ENCODE data around the gene GINS3. TPM values are rescaled to one million over a fixed set of nuclear protein-coding genes. Genes with fewer than 3 reads are reported as not detected.

Gene GINS3
- polyA plus RNA-seq (2011; rRNA removed) = 4.6 and 5.5 TPM in 2 replicates
- polyA minus RNA-seq (2011; rRNA and poly(A)+ RNA removed) = 2.8 and 4.6 TPM in 2 replicates

DNA sequence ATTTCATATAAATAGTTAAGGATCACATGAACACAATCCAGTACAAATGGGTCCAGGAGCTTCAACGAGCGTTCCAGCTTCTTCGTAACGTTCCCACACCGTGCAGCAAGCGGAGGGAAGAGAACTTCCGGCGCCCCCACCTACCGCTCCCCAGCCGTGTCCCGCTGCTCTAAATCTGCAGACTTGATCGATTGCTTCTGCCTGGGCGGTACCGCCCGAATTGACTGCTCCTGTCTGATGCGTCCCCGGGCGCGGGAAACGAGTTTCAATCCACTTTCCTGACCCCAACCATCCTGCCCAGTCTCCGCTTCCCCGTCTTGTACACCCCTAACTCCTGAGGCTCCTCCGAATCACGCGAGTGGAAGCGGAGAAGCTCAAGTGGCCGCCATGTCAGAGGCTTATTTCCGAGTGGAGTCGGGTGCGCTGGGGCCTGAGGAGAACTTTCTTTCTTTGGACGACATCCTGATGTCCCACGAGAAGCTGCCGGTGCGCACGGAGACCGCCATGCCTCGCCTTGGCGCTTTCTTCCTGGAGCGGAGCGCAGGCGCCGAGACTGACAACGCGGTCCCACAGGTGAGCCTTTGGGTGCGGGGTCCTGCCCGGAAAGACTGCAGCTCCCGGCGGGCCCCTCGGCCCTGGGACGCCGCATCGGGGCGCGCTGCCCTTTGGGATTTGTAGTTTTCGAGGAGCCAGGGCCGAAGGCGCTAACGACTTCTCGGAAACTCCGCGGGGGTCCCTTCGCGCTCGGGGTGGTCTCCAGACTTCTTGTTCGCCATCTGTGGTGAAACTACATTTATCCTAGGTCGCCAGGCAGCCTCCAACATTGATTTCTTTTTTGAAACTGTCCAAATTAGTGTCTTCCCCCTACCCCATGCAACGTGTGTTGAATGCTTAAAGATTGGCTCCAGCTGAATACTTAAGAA, at the start of gene GINS3:
TSS of gene GINS3 (plus strand) at position 257 of the 923 bp plus-strand sequence. CDS start at position 388, 131 bp downstream.
- ChIA-PET CTCF (interaction anchor here (0.7 to 2.0 kb wide), 3 partner anchors 10 to 95 kb away, joined by 3 to 6 read pairs (median 3); no protein-coding TSS in a partner anchor), POLR2A (no interaction called here)
- Histone ChIP-seq H3K4me3 (ENCODE audit: low read depth, low read length) (peak within 1 kb of the TSS; percentile 67), H3K27me3 (ENCODE audit: control insufficient read depth, insufficient read depth, low read length) (no peaks in the 10 kb centered on the region; the same call in 1 of the 2 replicates), H3K36me3 (ENCODE audit: control insufficient read depth, insufficient read depth, low read length) (no peaks in the 10 kb centered on the region)
- DNase-seq (ENCODE audit: low read depth) = no peak
- TF ChIP-seq, protein P1, sequence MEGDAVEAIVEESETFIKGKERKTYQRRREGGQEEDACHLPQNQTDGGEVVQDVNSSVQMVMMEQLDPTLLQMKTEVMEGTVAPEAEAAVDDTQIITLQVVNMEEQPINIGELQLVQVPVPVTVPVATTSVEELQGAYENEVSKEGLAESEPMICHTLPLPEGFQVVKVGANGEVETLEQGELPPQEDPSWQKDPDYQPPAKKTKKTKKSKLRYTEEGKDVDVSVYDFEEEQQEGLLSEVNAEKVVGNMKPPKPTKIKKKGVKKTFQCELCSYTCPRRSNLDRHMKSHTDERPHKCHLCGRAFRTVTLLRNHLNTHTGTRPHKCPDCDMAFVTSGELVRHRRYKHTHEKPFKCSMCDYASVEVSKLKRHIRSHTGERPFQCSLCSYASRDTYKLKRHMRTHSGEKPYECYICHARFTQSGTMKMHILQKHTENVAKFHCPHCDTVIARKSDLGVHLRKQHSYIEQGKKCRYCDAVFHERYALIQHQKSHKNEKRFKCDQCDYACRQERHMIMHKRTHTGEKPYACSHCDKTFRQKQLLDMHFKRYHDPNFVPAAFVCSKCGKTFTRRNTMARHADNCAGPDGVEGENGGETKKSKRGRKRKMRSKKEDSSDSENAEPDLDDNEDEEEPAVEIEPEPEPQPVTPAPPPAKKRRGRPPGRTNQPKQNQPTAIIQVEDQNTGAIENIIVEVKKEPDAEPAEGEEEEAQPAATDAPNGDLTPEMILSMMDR (IDR thresholded peaks at IDR 0.05; ENCODE audit: insufficient read depth, low read depth, low read length) = no peak

- DNase-seq (ENCODE audit: low read depth) = no peak
- TF ChIP-seq, protein P1 (IDR thresholded peaks at IDR 0.05; ENCODE audit: insufficient read depth, low read depth, low read length) = no peak
- POLR2A ChIA-PET = no interaction called here
- Histone ChIP-seq H3K27me3 (ENCODE audit: control insufficient read depth, insufficient read depth, low read length) (0 out of 2 replicates have a peak, but pooled peaks cover 3% of the 10 kb centered on the region), H3K36me3 (ENCODE audit: control insufficient read depth, insufficient read depth, low read length) (no peaks in the 10 kb centered on the region), H3K4me3 (ENCODE audit: low read depth, low read length) (no peak overlapping the region)
- CTCF ChIA-PET = interaction anchor here (0.5 to 1.8 kb wide), 3 partner anchors 9 to 144 kb away, joined by 3 to 7 read pairs (median 4); no protein-coding TSS in a partner anchor
Observed at GRCh38 chr16:58343562-58343961, 48.7 kb upstream of the GINS3 start.

GRCh38 chr16:58345574-58346354, 46.5 kb upstream of the GINS3 start:
- Histone ChIP-seq H3K36me3 (ENCODE audit: control insufficient read depth, insufficient read depth, low read length) (no peaks in the 10 kb centered on the region), H3K27me3 (ENCODE audit: control insufficient read depth, insufficient read depth, low read length) (peaks cover 7% of the 10 kb centered on the region), H3K4me3 (ENCODE audit: low read depth, low read length) (no peak overlapping the region)
- TF ChIP-seq, protein P1 (IDR thresholded peaks at IDR 0.05; ENCODE audit: insufficient read depth, low read depth, low read length) = 0 out of 2 replicates have a peak, but pooled peaks have one; percentile 21
- POLR2A ChIA-PET = no interaction called here
- CTCF ChIA-PET = interaction anchor here (1.1 to 1.5 kb wide), 3 partner anchors 9 to 143 kb away, joined by 3 to 8 read pairs (median 6); no protein-coding TSS in a partner anchor
- DNase-seq (ENCODE audit: low read depth) = no peak

- Histone ChIP-seq H3K36me3 (ENCODE audit: control insufficient read depth, insufficient read depth, low read length) (no peaks in the 10 kb centered on the region), H3K4me3 (ENCODE audit: low read depth, low read length) (no peak overlapping the region), H3K27me3 (ENCODE audit: control insufficient read depth, insufficient read depth, low read length) (peaks cover 7% of the 10 kb centered on the region)
- no peak for DNase-seq (ENCODE audit: low read depth)
- CTCF ChIA-PET = interaction anchor here (1.1 to 3.0 kb wide), 4 partner anchors 11 to 142 kb away, joined by 3 to 11 read pairs (median 7); no protein-coding TSS in a partner anchor
- POLR2A ChIA-PET = no interaction called here
- TF ChIP-seq, protein P1 (IDR thresholded peaks at IDR 0.05; ENCODE audit: insufficient read depth, low read depth, low read length) = no peak
Observed at GRCh38 chr16:58346831-58347371, 45.4 kb upstream of the GINS3 start.
